Neural cell (in vitro differentiated cells): ENCODE data around the gene DIS3L2.

Experiments used
- CTCF ChIP-seq: fragments of 450-650 bp; IDR thresholded peaks from 2 replicates; pipeline ENCODE4 v1.5.1; 2014; ENCODE audit warnings: antibody characterized with exemption, mild to moderate bottlenecking, moderate library complexity; ENCODE audit not compliant: poor library complexity, severe bottlenecking
- EP300 ChIP-seq: fragments of 450-650 bp; conservative IDR thresholded peaks from 2 replicates; pipeline ENCODE4 v1.6.1; 2014; ENCODE audit warnings: antibody characterized with exemption, mild to moderate bottlenecking, moderate library complexity; ENCODE audit not compliant: poor library complexity, severe bottlenecking

- TF ChIP-seq EP300 (no peak), CTCF (no peak)
Observed at GRCh38 chr2:232013701-232014353, 52.3 kb downstream of the DIS3L2 start.
